Measurements from ENCODE around the gene PNISR.
"Not testable (repeated sequence)": the region's sequence is repeated elsewhere in the genome, so short reads cannot be mapped to it uniquely, and the experiment has no call there.

PNISR gene

GRCh38 chr6:99424761-99425646 lies at the start of gene PNISR:
Gene PNISR (minus strand): TSS chr6:99425308. CDS start chr6:99414659, 10,649 bp downstream.
- DNase-seq (ENCODE audit: extremely low read depth, insufficient read length), result peak; percentile 84
- Histone ChIP-seq H3K27me3 (replicated peaks; ENCODE audit: control insufficient read depth, insufficient read depth, low read length) (no peaks in the 10 kb centered on the region), H3K36me3 (ENCODE audit: control insufficient read depth, insufficient read depth, low read length) (peaks cover 1% of the 10 kb centered on the region), H3K4me3 (replicated peaks; ENCODE audit: low read depth, low read length) (peak within 1 kb of the TSS; percentile 95)
- no peak for TF ChIP-seq CTCF (IDR thresholded peaks at IDR 0.05; ENCODE audit: insufficient read depth, low read length, poor library complexity, severe bottlenecking)

GRCh38 chr6:99473730-99474129 lies 48.6 kb upstream of the PNISR start:
- DNase-seq (ENCODE audit: extremely low read depth, insufficient read length), result no peak
- no peak overlapping the region for H3K4me3 ChIP-seq (replicated peaks; ENCODE audit: low read depth, low read length)
- H3K27me3 ChIP-seq (replicated peaks; ENCODE audit: control insufficient read depth, insufficient read depth, low read length), result no peaks in the 10 kb centered on the region
- TF ChIP-seq CTCF (IDR thresholded peaks at IDR 0.05; ENCODE audit: insufficient read depth, low read length, poor library complexity, severe bottlenecking), result no peak
- H3K36me3 ChIP-seq (ENCODE audit: control insufficient read depth, insufficient read depth, low read length), result no peaks in the 10 kb centered on the region

- H3K36me3 ChIP-seq (ENCODE audit: control insufficient read depth, insufficient read depth, low read length), result no peaks in the 10 kb centered on the region
- no peak overlapping the region for H3K4me3 ChIP-seq (replicated peaks; ENCODE audit: low read depth, low read length)
- DNase-seq (ENCODE audit: extremely low read depth, insufficient read length), result no peak
- TF ChIP-seq CTCF (IDR thresholded peaks at IDR 0.05; ENCODE audit: insufficient read depth, low read length, poor library complexity, severe bottlenecking), result no peak
- H3K27me3 ChIP-seq (replicated peaks; ENCODE audit: control insufficient read depth, insufficient read depth, low read length), result no peaks in the 10 kb centered on the region
Measured at GRCh38 chr6:99471638-99472037, 46.5 kb upstream of the PNISR start.

- H3K27me3 ChIP-seq (replicated peaks; ENCODE audit: control insufficient read depth, insufficient read depth, low read length), result no peaks in the 10 kb centered on the region
- H3K4me3 ChIP-seq (replicated peaks; ENCODE audit: low read depth, low read length), result no peak overlapping the region
- peak; percentile 51 for TF ChIP-seq CTCF (IDR thresholded peaks at IDR 0.05; ENCODE audit: insufficient read depth, low read length, poor library complexity, severe bottlenecking)
- no peak for DNase-seq (ENCODE audit: extremely low read depth, insufficient read length)
- no peaks in the 10 kb centered on the region for H3K36me3 ChIP-seq (ENCODE audit: control insufficient read depth, insufficient read depth, low read length)
Measured at GRCh38 chr6:99467509-99468106, 42.5 kb upstream of the PNISR start.

- H3K27me3 ChIP-seq (replicated peaks; ENCODE audit: control insufficient read depth, insufficient read depth, low read length); DNase-seq (ENCODE audit: extremely low read depth, insufficient read length); H3K4me3 ChIP-seq (replicated peaks; ENCODE audit: low read depth, low read length); H3K36me3 ChIP-seq (ENCODE audit: control insufficient read depth, insufficient read depth, low read length): not testable (repeated sequence)
Measured at GRCh38 chr6:99459133-99459532, 34.0 kb upstream of the PNISR start.

GRCh38 chr6:99458319-99458718 lies 33.2 kb upstream of the PNISR start:
- Histone ChIP-seq H3K36me3 (ENCODE audit: control insufficient read depth, insufficient read depth, low read length) (no peaks in the 10 kb centered on the region), H3K4me3 (replicated peaks; ENCODE audit: low read depth, low read length) (no peak overlapping the region), H3K27me3 (replicated peaks; ENCODE audit: control insufficient read depth, insufficient read depth, low read length) (no peaks in the 10 kb centered on the region)
- DNase-seq (ENCODE audit: extremely low read depth, insufficient read length), result no peak
- peak; percentile 39 for TF ChIP-seq CTCF (IDR thresholded peaks at IDR 0.05; ENCODE audit: insufficient read depth, low read length, poor library complexity, severe bottlenecking)

Data from GM06990 (cell line).